HG02678 (cell line): ENCODE results near the gene NINJ2.
"Not testable (repeated sequence)": the region's sequence is repeated elsewhere in the genome, so short reads cannot be mapped to it uniquely, and the experiment has no call there.

Experiments
- ATAC-seq: cut with Tn5 transposase; IDR thresholded peaks from one replicate; pipeline ENCODE4 v1.9.1; 2021; ENCODE audit warnings: mild to moderate bottlenecking, moderate library complexity; ENCODE audit not compliant: unreplicated experiment

NINJ2 gene

DNA sequence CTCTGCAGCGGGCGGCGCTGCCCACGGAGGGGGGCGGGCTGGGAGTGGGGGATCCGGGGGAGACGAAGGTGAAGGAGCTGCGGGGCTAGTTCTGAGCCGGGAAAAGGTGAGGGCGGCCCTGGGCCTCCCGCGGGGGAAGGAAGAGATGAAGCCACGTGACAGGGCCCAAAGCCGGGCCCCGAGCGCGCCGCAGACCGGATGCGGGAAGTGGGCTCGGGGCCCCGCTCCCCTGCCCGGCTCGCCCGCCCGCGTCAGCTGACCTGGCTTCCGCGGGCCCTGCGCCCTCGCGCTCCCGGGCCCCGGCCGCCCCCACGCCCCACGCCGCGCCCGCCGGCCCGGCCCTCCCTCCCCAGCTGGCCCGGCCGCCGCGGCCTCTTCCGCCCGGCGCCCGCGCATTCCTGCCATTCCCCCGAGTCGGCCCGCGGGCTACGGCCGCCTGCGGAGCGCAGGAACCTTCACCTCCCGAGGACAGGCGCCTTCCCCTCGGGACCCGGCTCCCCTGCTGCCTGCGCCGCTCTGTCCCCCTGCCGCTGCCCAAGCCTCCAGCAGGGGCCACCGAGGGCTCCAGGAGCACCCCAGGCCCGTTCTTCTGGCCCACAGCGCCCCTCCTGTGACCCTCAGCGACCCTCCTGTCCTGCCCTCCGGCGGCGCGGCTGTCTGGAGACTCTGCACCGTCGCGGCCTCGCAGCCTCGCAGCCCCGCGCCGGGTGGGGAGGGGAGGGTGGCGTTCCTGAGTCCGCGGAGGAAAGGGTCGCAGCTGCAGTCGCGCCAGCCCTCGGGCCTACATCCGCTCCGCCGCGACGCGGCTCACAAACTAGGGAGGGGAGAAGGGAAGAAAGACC lies 20.4 kb downstream of the NINJ2 start:
- peak; percentile 74 for ATAC-seq

DNA sequence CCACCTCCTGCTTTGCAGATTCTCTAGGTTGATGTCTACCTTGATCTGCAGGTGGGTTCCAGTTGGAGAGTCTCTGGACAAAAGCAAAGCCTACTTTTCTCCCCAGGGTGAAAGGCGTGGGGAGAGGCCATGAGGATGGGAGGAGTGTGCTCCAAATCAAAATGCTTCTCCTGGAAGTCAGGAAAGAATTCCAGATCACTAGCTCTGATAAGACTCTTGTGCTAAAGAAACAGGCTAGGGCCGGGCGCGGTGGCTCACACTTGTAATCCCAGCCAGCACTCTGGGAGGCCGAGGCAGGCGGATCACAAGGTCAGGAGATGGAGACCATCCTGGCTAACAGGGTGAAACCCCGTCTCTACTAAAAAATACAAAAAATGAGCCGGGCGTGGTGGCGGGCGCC lies 21.9 kb downstream of the NINJ2 start:
- not testable (repeated sequence) for ATAC-seq

GRCh38 chr12:640773-641172 lies 22.5 kb downstream of the NINJ2 start:
- no peak for ATAC-seq

DNA sequence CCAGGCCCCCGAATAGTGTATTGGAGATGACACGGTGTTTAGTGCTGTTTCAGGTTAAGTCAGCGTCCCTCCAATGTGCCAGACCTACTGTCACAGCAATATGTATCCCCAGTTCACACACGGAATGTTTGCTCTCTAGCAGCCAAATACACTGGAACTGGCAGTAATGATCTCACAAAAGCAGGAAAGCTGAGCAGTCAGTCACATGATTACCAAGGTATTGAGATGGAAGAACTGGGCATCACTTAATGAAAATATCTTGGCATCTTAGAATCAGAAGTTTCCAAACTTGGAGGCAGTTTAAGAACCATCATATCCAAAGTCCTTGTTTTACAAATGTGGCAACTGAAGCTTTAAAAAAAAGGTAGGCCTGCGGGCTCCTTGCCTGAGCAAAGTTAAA lies 23.3 kb downstream of the NINJ2 start:
- no peak for ATAC-seq

- ATAC-seq, result no peak
Measured at GRCh38 chr12:639566-639965, 23.7 kb downstream of the NINJ2 start.

DNA sequence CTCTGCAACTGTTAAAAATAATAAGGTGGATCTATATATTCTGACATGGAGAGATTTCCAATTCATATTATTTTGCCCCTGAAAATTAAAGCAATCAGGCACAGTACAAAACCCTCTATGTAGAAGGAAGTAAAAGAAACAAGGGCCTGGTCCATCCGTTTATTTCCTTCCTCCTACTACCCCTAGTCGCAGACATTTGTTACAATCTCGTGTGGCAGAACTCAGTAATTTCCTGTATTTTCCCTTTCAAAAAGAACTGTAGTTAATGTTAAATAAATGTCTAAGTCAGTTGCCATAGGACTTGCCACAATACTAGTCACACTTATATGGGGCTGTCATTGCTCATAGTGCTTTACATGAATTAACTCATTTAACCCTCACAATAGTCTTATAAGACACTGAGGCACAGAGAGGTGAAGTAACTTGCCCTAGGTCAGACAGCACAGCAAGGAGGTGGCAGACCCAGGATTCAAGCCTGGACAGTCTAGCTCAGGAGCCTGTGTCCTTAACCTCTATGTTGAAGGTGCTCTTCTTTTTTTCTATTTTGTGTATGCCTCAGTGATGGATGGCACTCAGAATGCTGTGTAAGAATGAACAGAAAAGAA lies 24.2 kb downstream of the NINJ2 start:
- no peak for ATAC-seq

DNA sequence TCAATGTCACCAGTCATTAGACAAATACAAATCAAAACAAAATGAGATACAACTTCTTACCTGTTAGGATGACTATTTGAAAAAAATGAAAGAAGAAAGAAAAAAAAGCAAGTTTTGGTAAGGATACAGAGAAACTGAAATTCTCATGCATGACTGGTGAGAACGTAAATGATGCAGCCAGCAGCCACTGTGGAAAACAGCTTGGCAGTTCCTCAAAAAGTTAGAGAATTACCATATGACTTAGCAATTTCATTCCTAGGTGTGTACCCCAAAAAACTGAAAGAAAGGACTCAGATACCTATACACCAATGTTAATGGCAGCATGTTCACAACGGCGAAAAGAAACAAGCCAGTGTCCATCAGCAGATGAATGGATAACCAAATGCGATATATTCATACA lies 26.6 kb downstream of the NINJ2 start:
- ATAC-seq, result no peak

DNA sequence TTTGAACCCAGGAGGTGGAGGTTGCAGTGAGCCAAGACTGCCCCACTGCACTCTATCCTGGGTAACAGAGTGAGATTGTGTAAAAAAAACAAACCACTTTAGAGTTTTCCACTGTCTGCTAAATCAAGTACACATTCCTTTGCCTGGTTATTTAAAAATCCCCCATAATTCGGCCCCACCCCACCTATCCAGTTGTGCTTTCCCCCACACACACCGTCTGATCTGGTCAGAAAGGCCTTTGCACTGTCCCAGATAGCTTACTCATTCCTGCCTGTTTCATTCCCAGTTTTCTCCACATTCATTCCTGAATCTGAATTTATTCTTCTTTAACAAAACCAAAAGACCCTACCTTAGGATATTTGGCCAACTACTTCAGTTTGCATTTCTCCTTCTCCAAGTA lies 29.5 kb downstream of the NINJ2 start:
- no peak for ATAC-seq

DNA sequence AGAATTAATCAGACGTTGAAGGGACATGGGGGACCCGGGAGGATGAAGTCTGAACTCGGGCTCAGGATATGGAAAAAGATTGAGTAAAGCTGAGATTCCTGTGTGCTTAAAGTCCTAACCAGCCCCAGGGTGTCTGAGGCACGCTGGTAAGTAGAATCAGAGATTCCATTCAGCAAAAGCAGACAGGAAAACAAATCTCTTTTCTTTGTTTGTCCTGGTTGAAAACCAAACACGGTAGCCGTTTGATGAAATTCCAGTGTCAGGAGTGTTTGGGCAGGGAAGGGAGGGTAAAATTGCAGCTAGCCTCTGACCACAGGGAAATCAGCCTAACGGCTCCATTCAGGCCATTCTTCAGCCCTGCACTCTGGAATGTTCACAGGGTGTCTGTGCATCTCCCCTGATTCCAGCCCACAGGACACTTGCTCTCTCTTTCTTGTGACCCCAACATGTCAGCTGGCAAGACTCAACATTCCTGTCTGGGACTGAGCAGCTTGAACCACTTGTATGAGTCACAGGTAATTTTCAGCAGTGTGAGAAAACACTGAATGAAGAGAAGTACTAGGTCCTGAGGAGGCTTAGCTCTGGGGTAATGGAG lies 31.0 kb downstream of the NINJ2 start:
- no peak for ATAC-seq

DNA sequence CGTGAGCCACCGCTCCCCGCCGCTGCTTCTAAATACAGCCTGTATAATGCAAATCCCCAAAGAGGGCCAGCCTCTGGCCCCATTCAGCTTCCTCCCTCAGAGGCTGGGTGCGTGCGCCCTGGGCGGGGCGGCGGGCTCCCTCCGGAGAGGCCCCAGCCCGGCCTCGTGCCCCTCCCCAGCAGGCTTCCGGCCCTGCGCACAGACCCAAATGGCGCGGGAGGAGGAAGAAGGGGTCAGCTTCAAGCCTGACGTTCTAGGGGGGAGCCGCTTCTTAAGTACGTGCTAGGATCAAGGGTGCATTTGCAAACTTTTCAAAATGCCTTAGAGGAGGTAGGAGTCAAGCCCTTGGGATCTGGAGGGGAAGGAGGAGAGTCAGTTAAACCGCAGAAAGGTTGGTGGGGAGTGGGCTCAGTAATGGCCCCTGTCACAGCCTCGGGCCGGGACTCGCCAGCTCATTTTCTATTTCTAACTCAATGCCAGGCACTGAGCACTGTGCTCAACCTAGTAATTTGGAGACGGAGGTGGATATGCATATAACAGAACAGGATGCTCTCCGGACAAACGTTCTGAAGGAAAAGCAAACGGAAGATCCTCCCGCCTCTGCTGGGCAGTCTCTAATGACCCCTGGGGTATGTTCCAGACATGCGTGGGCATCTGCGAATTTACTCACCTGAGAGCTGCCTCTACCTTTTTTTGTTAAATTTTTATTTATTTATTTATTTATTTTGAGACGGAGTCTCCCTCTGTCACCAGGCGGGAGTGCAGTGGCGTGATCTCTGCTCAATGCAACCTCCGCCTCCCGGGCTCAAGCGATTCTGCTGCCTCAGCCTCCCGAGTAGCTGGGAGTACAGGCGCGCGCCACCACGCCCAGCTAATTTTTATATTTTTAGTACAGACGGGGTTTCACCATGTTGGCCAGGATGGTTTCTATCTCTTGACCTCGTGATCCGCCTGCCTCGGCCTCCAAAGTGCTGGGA lies 32.3 kb downstream of the NINJ2 start:
- ATAC-seq, result peak; percentile 92

- ATAC-seq, result not testable (repeated sequence)
Measured at GRCh38 chr12:628742-629078, 34.5 kb downstream of the NINJ2 start.

GRCh38 chr12:627863-628741 lies 35.1 kb downstream of the NINJ2 start:
- no peak for ATAC-seq

DNA sequence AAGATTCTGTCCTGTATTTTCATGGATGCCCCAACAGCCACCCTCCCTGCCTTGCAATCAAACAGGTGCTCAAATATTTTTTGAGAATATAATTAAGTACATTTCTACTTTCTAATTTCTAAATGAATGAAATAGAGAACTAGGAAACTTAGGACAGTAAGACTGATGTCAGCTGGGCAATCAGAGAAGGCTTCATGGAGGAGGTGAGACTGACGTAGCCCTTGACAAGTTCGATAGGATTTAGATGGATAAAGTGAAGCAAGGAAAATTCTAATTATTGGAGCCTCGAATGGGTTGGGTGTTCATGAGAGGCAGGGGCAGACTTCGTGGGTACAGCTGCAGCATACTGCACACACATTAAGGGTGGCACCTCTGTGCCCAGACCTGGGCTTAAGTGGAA lies 36.0 kb downstream of the NINJ2 start:
- ATAC-seq, result no peak

GRCh38 chr12:625998-626397 lies 37.2 kb downstream of the NINJ2 start:
- no peak for ATAC-seq

DNA sequence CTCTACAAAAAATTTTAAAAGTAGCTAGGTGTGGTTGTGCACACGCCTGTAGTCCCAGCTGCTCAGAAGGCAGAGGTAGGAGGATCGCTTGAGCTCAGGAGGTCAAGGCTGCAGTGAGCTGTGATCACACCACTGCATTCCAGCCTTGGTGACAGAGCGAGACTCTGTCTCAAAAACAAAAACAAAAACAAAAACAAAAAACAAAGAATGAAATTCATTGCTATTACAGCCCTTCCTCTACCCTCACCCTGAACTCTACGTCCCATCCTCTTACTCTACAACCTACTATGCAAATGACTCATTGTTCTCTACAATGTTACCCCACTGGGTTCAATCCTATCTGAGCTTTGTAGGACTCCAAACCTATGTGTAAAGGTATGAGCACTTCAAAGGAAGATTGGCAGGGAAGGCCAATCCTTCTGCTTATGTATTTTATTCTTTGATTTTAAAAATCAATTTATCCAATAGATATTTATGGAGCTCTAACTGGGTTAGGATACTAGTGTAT lies 39.3 kb downstream of the NINJ2 start:
- no peak for ATAC-seq

GRCh38 chr12:623172-623864 lies 39.9 kb downstream of the NINJ2 start:
- no peak for ATAC-seq

DNA sequence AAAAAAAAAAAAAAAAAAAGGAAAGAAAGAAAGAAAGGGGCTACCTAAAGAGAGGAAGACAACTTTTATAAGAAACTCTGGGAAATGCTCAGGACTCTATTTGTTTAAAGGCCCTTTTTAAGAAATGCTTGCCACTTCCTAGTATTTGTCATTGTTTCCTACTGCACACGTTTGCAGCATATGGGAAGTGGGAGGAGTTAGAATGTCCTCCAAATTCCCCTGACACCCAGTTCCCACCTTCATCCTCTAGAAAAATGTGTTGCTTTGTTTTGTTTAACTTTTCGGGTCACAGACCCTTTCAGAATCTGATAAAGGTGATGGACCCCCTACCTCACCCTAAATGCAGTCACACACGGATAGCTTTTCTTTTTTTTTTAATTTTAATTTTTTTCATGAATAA lies 40.8 kb downstream of the NINJ2 start:
- no peak for ATAC-seq

DNA sequence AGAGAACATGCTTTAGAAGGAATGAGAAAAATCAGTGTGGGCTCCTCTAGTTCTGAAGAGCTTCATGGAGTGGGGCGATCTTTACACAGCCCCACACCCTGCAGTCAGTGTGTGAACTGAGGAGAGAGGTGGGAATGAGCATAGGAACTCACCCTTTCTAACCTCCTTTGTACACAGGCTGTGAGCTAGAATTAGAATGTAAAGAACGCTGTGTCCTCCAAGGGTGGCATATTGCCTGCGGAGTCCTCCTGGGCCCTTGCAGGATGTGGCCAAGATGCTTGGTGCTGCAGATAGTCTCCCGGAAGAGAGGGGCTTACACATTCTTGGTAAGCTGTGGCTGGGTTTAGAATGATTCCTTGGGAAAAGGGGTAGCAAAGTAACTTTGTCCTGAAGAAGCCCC lies 43.9 kb downstream of the NINJ2 start:
- no peak for ATAC-seq

GRCh38 chr12:618605-619004 lies 44.6 kb downstream of the NINJ2 start:
- no peak for ATAC-seq
